MCF 10A (cell line): ENCODE results near the gene LRSAM1. TPM values are rescaled to one million over a fixed set of nuclear protein-coding genes. Genes with fewer than 3 reads are reported as not detected.

Source experiments
- BruUV-seq: library from RNA; stranded (reverse); fragments of 400-500 nt; replicated peaks from 2 replicates; lab custom pipeline; 2021; lab: Mats Ljungman, UMichigan
- CTCF ChIA-PET: fragments of 300-600 bp; sonication (Branson Sonifier 250); formaldehyde crosslinking; extraction: SDS; loops from one replicate; lab custom pipeline; 2021; ENCODE audit warnings: antibody characterized with exemption, inconsistent platforms; lab: Yijun Ruan, JAX
- POLR2A ChIA-PET: fragments of 300-600, 350-650 bp; sonication (Branson Sonifier 250); formaldehyde crosslinking; extraction: SDS; loops from one replicate; lab custom pipeline; 2020; ENCODE audit warnings: antibody characterized with exemption, inconsistent platforms; lab: Yijun Ruan, JAX
- DNase-seq: peaks from one replicate; pipeline ENCODE4 v3.0.0-alpha.2; 2018; ENCODE audit not compliant: unreplicated experiment
- H3K27ac Mint-ChIP-seq: one replicate; pipeline ENCODE4 v1.8.0; 2022; ENCODE audit warnings: mild to moderate bottlenecking, low read depth, mixed read lengths; ENCODE audit not compliant: unreplicated experiment
- H3K27me3 Mint-ChIP-seq: one replicate; pipeline ENCODE4 v1.8.0; 2022; ENCODE audit warnings: mixed read lengths; ENCODE audit not compliant: insufficient read depth, unreplicated experiment
- H3K36me3 Mint-ChIP-seq: one replicate; pipeline ENCODE4 v1.8.0; 2022; ENCODE audit warnings: mild to moderate bottlenecking, moderate library complexity, mixed read lengths; ENCODE audit not compliant: insufficient read depth, unreplicated experiment
- H3K4me1 Mint-ChIP-seq: one replicate; pipeline ENCODE4 v1.8.0; 2022; ENCODE audit warnings: mixed read lengths; ENCODE audit not compliant: insufficient read depth, unreplicated experiment
- H3K4me3 Mint-ChIP-seq: one replicate; pipeline ENCODE4 v1.8.0; 2022; ENCODE audit warnings: mild to moderate bottlenecking, moderate library complexity, mixed read lengths; ENCODE audit not compliant: unreplicated experiment
- H3K9me3 Mint-ChIP-seq: one replicate; pipeline ENCODE4 v1.8.0; 2022; ENCODE audit warnings: mixed read lengths; ENCODE audit not compliant: unreplicated experiment
- CTCF ChIP-seq: fragments of 200-600 bp; IDR thresholded peaks from one replicate; pipeline ENCODE4 v1.8.0; 2022; ENCODE audit warnings: antibody characterized with exemption, mild to moderate bottlenecking; ENCODE audit not compliant: unreplicated experiment
- intact Hi-C: fragments of 100-400 bp; cut with micrococcal nuclease; formaldehyde crosslinking; loops from 2 replicates; pipeline ENCODE4 v1.14.1; 2022
- total RNA-seq: library from RNA; stranded (reverse); gene quantifications from 2 replicates; pipeline ENCODE4 v1.2.3, GENCODE V29; 2022

LRSAM1 gene
- total RNA-seq, 1 experiment from 2014 or later, result 23.5 TPM

DNA sequence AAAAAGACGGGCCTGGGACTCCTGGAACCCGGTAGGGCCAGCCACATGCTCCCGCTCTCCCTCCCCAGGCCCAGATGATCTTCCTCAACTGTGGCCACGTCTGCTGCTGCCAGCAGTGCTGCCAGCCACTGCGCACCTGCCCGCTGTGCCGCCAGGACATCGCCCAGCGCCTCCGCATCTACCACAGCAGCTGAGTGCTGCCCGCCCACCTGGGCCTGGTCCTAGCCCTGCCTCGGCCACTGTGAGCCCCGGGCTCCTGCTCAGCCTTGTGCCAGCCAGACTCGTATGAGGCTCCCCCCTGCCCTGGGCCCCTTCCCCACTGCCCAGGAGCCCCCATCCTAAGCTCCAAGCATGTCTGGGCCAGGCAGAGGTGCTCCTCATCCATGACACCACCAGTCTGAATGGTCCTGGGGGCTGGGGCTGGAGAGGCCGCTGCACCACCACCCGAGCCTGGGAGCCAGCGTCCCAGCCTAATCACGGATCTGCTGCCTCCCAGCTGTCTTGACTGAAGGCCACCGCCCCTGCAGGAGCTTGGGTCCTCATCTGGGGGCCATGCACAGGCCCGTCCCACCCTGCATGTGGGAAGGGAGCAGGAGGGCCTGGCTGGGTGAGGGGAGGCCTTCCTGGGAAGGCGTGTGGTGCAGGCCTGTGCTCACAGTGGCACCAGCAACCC, 51.5 kb downstream of the LRSAM1 start:
- Mint-ChIP-seq H3K27ac (peak overlapping the region; percentile 49), H3K4me3 (no peak overlapping the region), H3K4me1 (no peaks in the 10 kb centered on the region), H3K9me3 (no peaks in the 10 kb centered on the region), H3K27me3 (no peaks in the 10 kb centered on the region), H3K36me3 (peaks cover 89% of the 10 kb centered on the region)
- intact Hi-C loops, result loop anchor here (5.0 kb wide), 1 partner anchor 229 kb away; no protein-coding TSS in a partner anchor
- ChIA-PET CTCF (interaction anchor here (0.5 to 4.5 kb wide), 10 partner anchors 13 to 703 kb away, joined by 3 to 69 read pairs (median 4); no protein-coding TSS in a partner anchor), POLR2A (interaction anchor here (0.5 to 0.7 kb wide), 2 partner anchors 104 to 269 kb away, joined by 3 to 4 read pairs; no protein-coding TSS in a partner anchor)
- TF ChIP-seq CTCF, result no peak
- no TSS peak for BruUV-seq
- no peak for DNase-seq

- H3K27me3 Mint-ChIP-seq, result no peaks in the 10 kb centered on the region
- TF ChIP-seq CTCF, result no peak
- intact Hi-C loops, result loop anchor here (5.0 kb wide), 1 partner anchor 229 kb away; no protein-coding TSS in a partner anchor
- peaks cover 89% of the 10 kb centered on the region for H3K36me3 Mint-ChIP-seq
- CTCF ChIA-PET, result interaction anchor here (0.5 to 4.5 kb wide), 14 partner anchors 13 to 704 kb away, joined by 3 to 69 read pairs (median 4); no protein-coding TSS in a partner anchor
- H3K4me3 Mint-ChIP-seq, result no peak overlapping the region
- POLR2A ChIA-PET, result interaction anchor here (0.7 to 1.2 kb wide), 2 partner anchors 82 to 268 kb away, joined by 4 to 5 read pairs; no protein-coding TSS in a partner anchor
- DNase-seq, result no peak
- H3K27ac Mint-ChIP-seq, result peak overlapping the region; percentile 12
- H3K9me3 Mint-ChIP-seq, result no peaks in the 10 kb centered on the region
- H3K4me1 Mint-ChIP-seq, result no peaks in the 10 kb centered on the region
- no TSS peak for BruUV-seq
These were observed 52.1 kb downstream of the LRSAM1 start for GRCh38 chr9:127503379-127503921.

DNA sequence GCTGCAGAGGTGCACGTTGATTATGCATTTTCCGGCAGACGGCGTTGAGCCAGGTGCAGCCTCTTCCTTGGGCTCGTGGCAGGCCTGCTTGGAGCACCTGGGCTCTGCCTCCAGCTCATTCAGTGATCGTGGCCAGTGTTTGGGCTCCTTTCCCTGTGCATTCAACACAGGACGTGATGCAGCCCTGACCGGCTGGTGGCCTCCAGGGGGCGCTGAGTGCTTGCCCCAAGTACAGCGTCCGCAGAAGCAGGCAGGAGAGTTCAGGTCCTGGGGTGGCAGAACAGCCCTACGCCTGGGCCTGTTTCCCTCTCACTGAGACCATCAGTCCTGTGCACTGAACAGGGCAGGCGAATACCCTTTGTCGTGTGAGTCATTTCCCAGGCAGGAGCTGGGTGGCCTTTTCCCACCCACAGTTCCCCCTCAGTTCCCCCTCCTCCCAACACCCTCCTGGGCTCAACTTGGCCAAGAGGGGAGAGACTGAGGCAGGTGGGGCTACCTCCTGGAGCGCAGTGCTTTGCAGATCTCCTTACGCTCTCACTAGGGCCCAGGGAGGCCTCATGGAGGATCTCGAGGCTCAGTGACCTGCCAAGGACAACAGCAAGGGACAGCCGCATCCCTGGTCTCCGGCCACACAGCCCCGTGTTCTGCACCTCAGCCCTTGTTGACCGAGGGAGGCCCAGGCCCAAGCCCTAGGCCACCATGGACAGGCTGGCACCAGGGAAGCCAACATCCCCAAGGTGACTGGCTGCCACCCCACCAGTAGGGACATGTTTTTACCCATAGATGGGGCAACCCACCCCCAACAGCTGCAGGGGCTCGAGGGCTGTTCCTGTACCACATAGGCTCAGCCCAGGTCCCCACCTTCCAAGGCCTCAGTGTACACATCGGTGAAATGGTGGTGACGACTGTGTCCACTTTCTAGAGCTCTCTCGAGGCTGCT, 52.9 kb downstream of the LRSAM1 start:
- intact Hi-C loops, result loop anchor here (1.0 to 5.0 kb wide), 2 partner anchors 82 to 228 kb away; no protein-coding TSS in a partner anchor
- POLR2A ChIA-PET, result interaction anchor here (1.0 to 1.2 kb wide), 2 partner anchors 82 to 230 kb away, joined by 3 to 5 read pairs; no protein-coding TSS in a partner anchor
- Mint-ChIP-seq H3K27me3 (no peaks in the 10 kb centered on the region), H3K4me3 (no peak overlapping the region), H3K4me1 (no peaks in the 10 kb centered on the region), H3K9me3 (no peaks in the 10 kb centered on the region), H3K36me3 (peaks cover 89% of the 10 kb centered on the region), H3K27ac (peak overlapping the region; percentile 12)
- no TSS peak for BruUV-seq
- peak; percentile 76 for TF ChIP-seq CTCF
- peak; percentile 73 for DNase-seq
- CTCF ChIA-PET, result interaction anchor here (0.6 to 4.5 kb wide), 17 partner anchors 9 to 553 kb away, joined by 3 to 69 read pairs (median 3); no protein-coding TSS in a partner anchor
